Left forelimb (tissue), 1 donor: Measurements from ENCODE around the gene CSPG4.

Source experiments
- DNase-seq: peaks from one replicate; pipeline ENCODE4 v3.0.0-alpha.2; 2018; ENCODE audit warnings: low spot score

CSPG4 gene

GRCh38 chr15:75648156-75649000 is 64.3 kb downstream of the CSPG4 start:
- DNase-seq = no peak

GRCh38 chr15:75647370-75648155 is 65.1 kb downstream of the CSPG4 start, which contains the start of gene SNX33:
TSS of gene SNX33 (plus strand) at chr15:75647912. CDS start at chr15:75649103, 1,191 bp downstream.
- peak; percentile 90 for DNase-seq

- DNase-seq = no peak
Observed at GRCh38 chr15:75646944-75647364, 65.7 kb downstream of the CSPG4 start.

- no peak for DNase-seq
Observed at GRCh38 chr15:75646112-75646943, 66.3 kb downstream of the CSPG4 start.

GRCh38 chr15:75644376-75644775 is 68.3 kb downstream of the CSPG4 start:
- DNase-seq = no peak

- DNase-seq = no peak
Observed at GRCh38 chr15:75641603-75642002, 71.0 kb downstream of the CSPG4 start.

GRCh38 chr15:75641179-75641503 is 71.5 kb downstream of the CSPG4 start:
- DNase-seq = no peak

GRCh38 chr15:75640483-75641178 is 72.0 kb downstream of the CSPG4 start:
- no peak for DNase-seq

DNA sequence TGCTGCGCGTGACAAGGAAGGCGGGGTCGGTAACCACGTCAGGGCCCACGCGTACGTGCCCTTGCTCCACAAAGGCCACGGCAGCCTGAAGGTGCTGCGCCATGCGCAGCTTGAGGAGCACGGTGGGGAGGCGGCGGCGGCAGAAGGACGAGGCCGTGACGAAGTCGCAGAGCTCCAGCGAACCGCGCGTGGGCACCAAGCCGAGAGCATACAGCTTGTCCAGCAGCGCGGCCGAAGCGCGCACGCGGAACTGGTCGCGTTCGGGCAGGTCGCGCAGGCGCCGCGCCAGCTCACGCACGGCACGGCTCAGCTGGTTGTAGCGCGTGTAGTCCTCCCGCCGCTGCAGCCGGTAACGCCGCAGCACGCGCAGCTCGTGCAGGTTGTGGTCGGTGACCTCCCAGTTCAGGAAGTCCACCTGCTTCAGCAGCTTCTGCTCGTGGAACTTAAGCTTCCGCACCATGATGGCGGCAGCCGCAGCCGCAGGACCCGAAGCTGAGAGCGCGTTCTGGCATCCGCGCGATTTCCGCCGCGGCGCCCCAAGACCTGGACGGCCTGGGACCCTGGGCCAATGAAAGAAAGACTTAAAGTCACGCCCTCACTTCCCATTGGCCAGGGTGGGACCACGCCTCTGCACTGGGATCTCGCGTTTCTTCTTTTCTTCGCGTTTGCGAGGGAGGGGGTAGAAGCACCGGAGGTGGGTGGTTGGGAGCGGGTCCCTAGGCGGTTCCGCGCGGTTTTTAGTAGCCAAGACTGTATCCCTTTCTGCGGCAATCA is 72.8 kb downstream of the CSPG4 start, which contains the start of gene IMP3:
Gene IMP3, minus strand, starts transcription at position 516 of the 774 bp plus-strand sequence. Its CDS starts 56 bp downstream, at position 460.
- DNase-seq = peak; percentile 95

- no peak for DNase-seq
Observed at GRCh38 chr15:75639191-75639708, 73.4 kb downstream of the CSPG4 start.

DNA sequence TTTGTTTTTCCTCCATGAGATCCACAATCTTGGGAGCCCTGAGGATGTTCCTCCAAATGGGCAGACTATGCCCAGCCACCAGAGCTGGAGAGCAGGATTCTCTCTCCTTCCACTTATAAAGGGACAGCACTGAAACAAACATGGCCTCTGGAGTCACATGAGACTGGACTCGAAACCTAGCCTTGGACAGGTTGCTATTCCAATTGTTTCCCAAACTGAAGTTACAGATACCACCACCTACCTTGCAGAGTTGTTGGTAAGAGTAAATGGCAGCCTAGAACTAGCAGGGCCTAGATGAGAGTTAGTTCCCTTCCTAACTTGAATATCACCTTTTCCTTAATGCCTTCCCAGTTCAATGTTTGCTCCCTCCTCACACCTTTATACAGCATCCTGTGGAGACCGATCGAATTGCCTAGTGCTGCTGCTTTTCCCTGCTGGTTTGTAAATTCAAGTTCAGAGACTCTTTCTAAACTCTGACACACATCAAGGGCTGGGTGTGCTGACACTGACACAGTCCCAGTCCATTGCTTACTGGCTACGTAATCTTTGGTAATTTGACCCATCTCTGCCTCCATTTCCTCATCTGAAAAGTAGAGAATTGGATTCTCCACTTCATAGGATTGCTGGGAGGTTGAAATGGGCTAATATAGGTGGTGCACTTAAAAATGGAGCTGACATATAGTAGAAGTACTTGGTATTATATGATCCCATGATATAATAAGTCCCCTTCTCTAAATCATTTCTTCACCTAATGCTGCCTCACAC is 75.2 kb downstream of the CSPG4 start:
- no peak for DNase-seq

DNA sequence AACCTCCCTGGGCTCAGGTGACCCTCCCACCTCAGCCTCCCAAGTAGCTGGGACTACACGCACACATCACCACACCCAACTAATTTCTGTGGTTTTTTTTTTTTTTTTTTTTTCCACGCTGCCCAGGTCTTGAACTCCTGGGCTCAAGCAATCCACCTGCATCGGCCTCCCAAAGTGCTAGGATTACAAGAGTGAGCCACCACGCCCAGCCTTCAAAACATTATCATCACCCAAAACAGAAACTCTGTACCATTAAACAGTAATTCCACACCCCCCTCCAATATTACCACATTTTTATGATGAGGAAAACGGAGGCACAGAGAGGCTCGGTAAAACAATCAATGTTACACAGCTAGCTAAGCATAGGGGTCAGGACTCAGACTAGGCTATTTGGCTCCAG is 76.6 kb downstream of the CSPG4 start:
- DNase-seq = no peak

GRCh38 chr15:75633922-75634321 is 78.7 kb downstream of the CSPG4 start:
- DNase-seq = peak; percentile 25

DNA sequence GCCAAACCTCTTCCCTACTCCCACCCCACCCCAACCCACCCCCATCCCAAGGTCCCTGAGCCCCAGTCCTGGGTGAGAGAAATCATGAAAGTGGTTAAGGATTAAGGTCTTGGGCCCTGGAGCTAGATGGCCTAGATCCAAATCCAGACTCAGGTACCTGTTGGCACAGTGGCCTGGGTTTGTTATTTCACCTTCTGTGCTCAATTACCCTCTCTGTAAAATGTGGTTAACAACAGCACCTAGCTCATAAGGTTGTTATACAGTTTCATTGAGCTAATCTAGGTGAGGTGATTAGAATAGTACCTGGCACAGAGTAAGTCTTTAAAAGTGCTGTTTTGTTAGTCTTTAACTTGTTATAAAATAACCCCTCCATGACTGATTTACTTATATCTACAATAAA is 80.7 kb downstream of the CSPG4 start:
- DNase-seq = peak; percentile 20

GRCh38 chr15:75625542-75626347 is 86.9 kb downstream of the CSPG4 start, which contains the start of gene SNUPN:
TSS of gene SNUPN (minus strand) at chr15:75625725. CDS start at chr15:75621051, 4,674 bp downstream.
- peak; percentile 97 for DNase-seq
